Caco-2 (cell line): Measurements from ENCODE around the gene UBA1. TPM values are rescaled to one million over a fixed set of nuclear protein-coding genes. Genes with fewer than 3 reads are reported as not detected.

Experiments used
- BruUV-seq: library from RNA; stranded (reverse); fragments of 400-500 nt; replicated peaks from 2 replicates; lab custom pipeline; 2021; lab: Mats Ljungman, UMichigan
- CTCF ChIA-PET: fragments of 300-600 bp; sonication (Branson Sonifier 250); formaldehyde crosslinking; loops from one replicate; lab custom pipeline; 2022; ENCODE audit warnings: antibody characterized with exemption; lab: Charles Lee
- POLR2A ChIA-PET: fragments of 300-600 bp; sonication (Branson Sonifier 250); formaldehyde crosslinking; loops from one replicate; lab custom pipeline; 2022; ENCODE audit warnings: antibody characterized with exemption; lab: Charles Lee
- DNase-seq, 2 experiments: peaks; one replicate each; pipeline versions ENCODE4 v3.0.0 to v3.0.0-alpha.2; 2020 to 2022
- H3K27me3 ChIP-seq: replicated peaks from 2 replicates; pipeline ENCODE4 v1.6.0; 2011; ENCODE audit warnings: low read length; ENCODE audit not compliant: control insufficient read depth, insufficient read depth
- H3K36me3 ChIP-seq: 2 replicates; pipeline ENCODE4 v1.5.1; 2011; ENCODE audit warnings: low read length; ENCODE audit not compliant: control insufficient read depth, insufficient read depth
- H3K4me1 ChIP-seq: fragments of 250-450 bp; sonication (Bioruptor Pico); 2 replicates; pipeline ENCODE4 v1.5.1; 2020; ENCODE audit warnings: mild to moderate bottlenecking
- H3K4me3 ChIP-seq: 2 replicates; pipeline ENCODE4 v1.5.1; 2011; ENCODE audit warnings: low read depth, mild to moderate bottlenecking, control low read depth, low read length
- H3K9me3 ChIP-seq: fragments of 250-450 bp; sonication (Bioruptor Pico); 2 replicates; pipeline ENCODE4 v1.5.1; 2020; ENCODE audit warnings: mild to moderate bottlenecking, moderate library complexity
- H3K27ac Mint-ChIP-seq: one replicate; pipeline ENCODE4 v1.8.0; 2022; ENCODE audit warnings: mixed read lengths; ENCODE audit not compliant: unreplicated experiment
- H3K27me3 Mint-ChIP-seq: one replicate; pipeline ENCODE4 v1.8.0; 2022; ENCODE audit warnings: mixed read lengths; ENCODE audit not compliant: insufficient read depth, unreplicated experiment
- H3K36me3 Mint-ChIP-seq: one replicate; pipeline ENCODE4 v1.8.0; 2022; ENCODE audit warnings: mild to moderate bottlenecking, mixed read lengths; ENCODE audit not compliant: insufficient read depth, unreplicated experiment
- H3K4me1 Mint-ChIP-seq: one replicate; pipeline ENCODE4 v1.8.0; 2022; ENCODE audit warnings: low read depth, mixed read lengths; ENCODE audit not compliant: unreplicated experiment
- H3K4me3 Mint-ChIP-seq: one replicate; pipeline ENCODE4 v1.8.0; 2022; ENCODE audit warnings: mild to moderate bottlenecking, moderate library complexity, mixed read lengths; ENCODE audit not compliant: unreplicated experiment
- H3K9me3 Mint-ChIP-seq: one replicate; pipeline ENCODE4 v1.8.0; 2022; ENCODE audit warnings: mixed read lengths; ENCODE audit not compliant: unreplicated experiment
- CTCF ChIP-seq, 2 experiments: fragments of 200-600 bp in 1 of 2; IDR thresholded peaks; 1 replicate in 1 of 2; 2 replicates in 1 of 2; pipeline versions ENCODE4 v1.5.1 to v1.8.0; 2011 to 2022; ENCODE audit warnings: antibody characterized with exemption in 1 of 2, control low read depth in 1 of 2, inconsistent platforms in 1 of 2, low read depth in 1 of 2, low read length in 1 of 2, mild to moderate bottlenecking in 1 of 2, moderate library complexity in 1 of 2; ENCODE audit not compliant: insufficient read depth in 1 of 2, severe bottlenecking in 1 of 2, unreplicated experiment in 1 of 2
- intact Hi-C: fragments of 100-400 bp; cut with micrococcal nuclease; formaldehyde crosslinking; loops from one replicate; pipeline ENCODE4 v1.10.0; 2022; ENCODE audit not compliant: unreplicated experiment
- total RNA-seq: library from RNA; stranded (reverse); gene quantifications from 2 replicates; pipeline ENCODE4 v1.2.3, GENCODE V29; 2022

UBA1 gene
- total RNA-seq, 1 experiment from 2014 or later: 156 TPM

- peaks cover 2% of the 10 kb centered on the region; the same call in 1 of the 2 replicates for H3K36me3 ChIP-seq
- Mint-ChIP-seq H3K9me3 (no peaks in the 10 kb centered on the region), H3K27me3 (no peaks in the 10 kb centered on the region), H3K27ac (no peak overlapping the region), H3K4me1 (peaks cover 7% of the 10 kb centered on the region), H3K36me3 (peaks cover 55% of the 10 kb centered on the region), H3K4me3 (no peak overlapping the region)
- CTCF ChIA-PET: no interaction called here
- POLR2A ChIA-PET: no interaction called here
- intact Hi-C loops: no loop called here
- no peaks in the 10 kb centered on the region for H3K9me3 ChIP-seq
- no peak overlapping the region for H3K4me3 ChIP-seq
- BruUV-seq: no TSS peak
- TF ChIP-seq CTCF (IDR thresholded peaks at IDR 0.05; ENCODE audit: insufficient read depth in 1 of 2, low read depth in 1 of 2, low read length in 1 of 2, severe bottlenecking in 1 of 2, unreplicated experiment in 1 of 2): no peak
- no peaks in the 10 kb centered on the region for H3K27me3 ChIP-seq
- DNase-seq: no peak
- no peaks in the 10 kb centered on the region for H3K4me1 ChIP-seq
Measured at GRCh38 chrX:47226071-47226470, 32.4 kb downstream of the UBA1 start.

- peaks cover 2% of the 10 kb centered on the region; the same call in 1 of the 2 replicates for H3K36me3 ChIP-seq
- H3K4me3 ChIP-seq: no peak overlapping the region
- H3K4me1 Mint-ChIP-seq: peaks cover 7% of the 10 kb centered on the region
- H3K9me3 ChIP-seq: no peaks in the 10 kb centered on the region
- H3K36me3 Mint-ChIP-seq: peaks cover 62% of the 10 kb centered on the region
- no TSS peak for BruUV-seq
- no peaks in the 10 kb centered on the region for H3K9me3 Mint-ChIP-seq
- POLR2A ChIA-PET: no interaction called here
- intact Hi-C loops: no loop called here
- TF ChIP-seq CTCF (IDR thresholded peaks at IDR 0.05; ENCODE audit: insufficient read depth in 1 of 2, low read depth in 1 of 2, low read length in 1 of 2, severe bottlenecking in 1 of 2, unreplicated experiment in 1 of 2): no peak
- H3K27ac Mint-ChIP-seq: no peak overlapping the region
- CTCF ChIA-PET: no interaction called here
- H3K27me3 Mint-ChIP-seq: no peaks in the 10 kb centered on the region
- H3K27me3 ChIP-seq: no peaks in the 10 kb centered on the region
- H3K4me3 Mint-ChIP-seq: no peak overlapping the region
- no peak for DNase-seq
- no peaks in the 10 kb centered on the region for H3K4me1 ChIP-seq
Measured at GRCh38 chrX:47226531-47227333, 33.1 kb downstream of the UBA1 start.

- H3K4me3 ChIP-seq: no peak overlapping the region
- Mint-ChIP-seq H3K27me3 (no peaks in the 10 kb centered on the region), H3K36me3 (peaks cover 60% of the 10 kb centered on the region), H3K4me3 (no peak overlapping the region), H3K9me3 (no peaks in the 10 kb centered on the region), H3K27ac (no peak overlapping the region), H3K4me1 (peaks cover 7% of the 10 kb centered on the region)
- intact Hi-C loops: no loop called here
- TF ChIP-seq CTCF (IDR thresholded peaks at IDR 0.05; ENCODE audit: insufficient read depth in 1 of 2, low read depth in 1 of 2, low read length in 1 of 2, severe bottlenecking in 1 of 2, unreplicated experiment in 1 of 2): no peak
- H3K4me1 ChIP-seq: no peaks in the 10 kb centered on the region
- H3K9me3 ChIP-seq: no peaks in the 10 kb centered on the region
- no TSS peak for BruUV-seq
- ChIA-PET CTCF (no interaction called here), POLR2A (no interaction called here)
- peaks cover 2% of the 10 kb centered on the region; the same call in 1 of the 2 replicates for H3K36me3 ChIP-seq
- H3K27me3 ChIP-seq: no peaks in the 10 kb centered on the region
- DNase-seq: no peak
Measured at GRCh38 chrX:47227334-47227583, 33.6 kb downstream of the UBA1 start.
